Measurements from ENCODE around the gene UPP2.

The UPP2 gene

DNA sequence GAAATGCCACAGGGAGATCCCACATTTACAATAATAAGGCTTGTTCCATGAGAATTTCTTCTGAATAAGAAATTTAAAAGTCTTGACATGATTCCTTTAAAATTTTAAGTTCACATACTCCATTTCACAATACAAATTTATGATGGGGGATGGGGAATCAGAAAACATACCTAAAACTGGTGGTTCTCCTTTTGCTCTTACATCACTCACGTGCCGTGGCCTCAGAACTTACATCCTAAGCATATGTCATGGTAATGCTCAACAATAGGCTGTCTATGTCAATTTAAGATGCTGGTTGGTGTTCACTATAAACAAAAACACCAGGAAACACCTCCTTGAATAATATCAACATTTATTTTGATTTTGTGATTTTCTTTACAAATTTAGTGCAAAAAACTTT is 12.8 kb downstream of the UPP2 start:
- POLR2A ChIA-PET (ENCODE audit: low non-redundant PET), result no interaction called here

DNA sequence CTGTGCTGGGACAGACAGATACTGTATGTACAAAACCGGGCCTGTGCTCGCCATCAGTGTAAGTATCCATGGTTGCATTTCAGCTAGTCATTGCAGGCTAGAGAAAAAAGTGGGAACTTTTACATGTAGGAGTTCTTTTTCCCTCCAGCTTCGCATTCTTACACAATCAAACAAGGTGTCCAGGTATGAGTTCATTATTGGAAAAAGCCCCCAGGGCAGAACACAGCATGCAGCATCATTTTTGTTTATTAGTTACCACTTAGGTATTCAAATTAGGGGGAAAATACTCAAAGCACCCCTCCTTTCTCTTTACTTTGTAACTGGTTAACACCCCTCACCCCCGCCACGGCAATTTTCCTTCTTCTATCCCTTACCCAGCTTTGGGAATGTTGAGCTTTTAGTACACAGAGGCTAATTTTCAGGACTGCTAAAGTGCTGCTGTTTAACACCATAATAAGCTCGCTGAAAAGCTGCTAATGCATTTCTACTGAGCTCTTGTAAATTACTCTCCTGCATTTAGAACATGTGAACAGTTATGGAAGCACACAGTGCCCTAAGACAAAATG is 13.6 kb downstream of the UPP2 start:
- no peak overlapping the region for H3K27ac ChIP-seq
- TF ChIP-seq, protein P1, sequence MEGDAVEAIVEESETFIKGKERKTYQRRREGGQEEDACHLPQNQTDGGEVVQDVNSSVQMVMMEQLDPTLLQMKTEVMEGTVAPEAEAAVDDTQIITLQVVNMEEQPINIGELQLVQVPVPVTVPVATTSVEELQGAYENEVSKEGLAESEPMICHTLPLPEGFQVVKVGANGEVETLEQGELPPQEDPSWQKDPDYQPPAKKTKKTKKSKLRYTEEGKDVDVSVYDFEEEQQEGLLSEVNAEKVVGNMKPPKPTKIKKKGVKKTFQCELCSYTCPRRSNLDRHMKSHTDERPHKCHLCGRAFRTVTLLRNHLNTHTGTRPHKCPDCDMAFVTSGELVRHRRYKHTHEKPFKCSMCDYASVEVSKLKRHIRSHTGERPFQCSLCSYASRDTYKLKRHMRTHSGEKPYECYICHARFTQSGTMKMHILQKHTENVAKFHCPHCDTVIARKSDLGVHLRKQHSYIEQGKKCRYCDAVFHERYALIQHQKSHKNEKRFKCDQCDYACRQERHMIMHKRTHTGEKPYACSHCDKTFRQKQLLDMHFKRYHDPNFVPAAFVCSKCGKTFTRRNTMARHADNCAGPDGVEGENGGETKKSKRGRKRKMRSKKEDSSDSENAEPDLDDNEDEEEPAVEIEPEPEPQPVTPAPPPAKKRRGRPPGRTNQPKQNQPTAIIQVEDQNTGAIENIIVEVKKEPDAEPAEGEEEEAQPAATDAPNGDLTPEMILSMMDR (conservative IDR thresholded peaks at IDR 0.05; ENCODE audit: low read depth), result no peak
- DNase-seq (ENCODE audit: low spot score), result no peak
- CTCF ChIA-PET, result no interaction called here
- POLR2A ChIA-PET (ENCODE audit: low non-redundant PET), result no interaction called here

More for the DNA sequence above, 12.8 kb downstream of the UPP2 start:
- DNase-seq (ENCODE audit: low spot score), result no peak
- CTCF ChIA-PET, result no interaction called here
- TF ChIP-seq, protein P1 (conservative IDR thresholded peaks at IDR 0.05; ENCODE audit: low read depth), result no peak
- no peak overlapping the region for H3K27ac ChIP-seq

DNA sequence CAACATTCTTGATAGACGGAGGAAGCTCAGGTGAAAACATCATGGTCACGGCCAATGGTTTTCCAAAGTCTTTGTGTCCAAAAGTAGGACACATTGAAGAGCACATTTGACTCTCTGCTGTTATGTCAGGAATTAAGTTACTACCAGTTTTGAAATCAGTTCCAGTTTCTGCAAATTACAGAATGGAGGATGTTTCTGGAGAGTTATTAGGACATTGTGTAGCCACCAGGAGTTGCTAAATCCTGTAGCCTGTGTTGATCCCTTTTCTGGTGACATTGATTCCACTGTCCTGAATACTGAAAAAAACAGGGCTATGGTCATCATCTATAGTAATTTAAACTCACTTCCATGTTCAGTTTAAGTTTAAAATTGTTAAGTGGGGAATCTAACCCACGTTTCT is 15.3 kb downstream of the UPP2 start:
- ChIA-PET CTCF (no interaction called here), POLR2A (ENCODE audit: low non-redundant PET) (no interaction called here)
- TF ChIP-seq, protein P1 (conservative IDR thresholded peaks at IDR 0.05; ENCODE audit: low read depth), result no peak
- no peak overlapping the region for H3K27ac ChIP-seq
- no peak for DNase-seq (ENCODE audit: low spot score)

DNA sequence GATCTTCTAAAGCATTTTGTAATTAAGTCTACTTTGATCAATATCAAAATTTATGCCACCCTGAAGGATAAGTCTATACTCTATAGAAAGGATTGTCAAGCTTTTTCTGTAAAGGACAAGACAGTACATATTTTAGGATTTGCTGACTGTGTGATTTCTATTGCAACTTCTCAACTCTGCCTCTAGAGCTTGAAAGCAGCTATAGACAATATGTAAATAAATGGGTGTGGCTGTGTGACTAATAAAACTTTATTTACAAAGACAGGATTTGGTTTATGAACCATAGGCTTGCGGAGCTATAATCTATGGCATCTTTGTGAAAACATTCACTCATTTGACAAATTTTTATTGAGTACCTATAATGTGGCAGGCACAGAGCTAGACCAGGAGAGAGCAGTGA is 18.4 kb downstream of the UPP2 start:
- no peak for DNase-seq (ENCODE audit: low spot score)
- TF ChIP-seq, protein P1 (conservative IDR thresholded peaks at IDR 0.05; ENCODE audit: low read depth), result no peak
- ChIA-PET POLR2A (ENCODE audit: low non-redundant PET) (no interaction called here), CTCF (no interaction called here)
- no peak overlapping the region for H3K27ac ChIP-seq

DNA sequence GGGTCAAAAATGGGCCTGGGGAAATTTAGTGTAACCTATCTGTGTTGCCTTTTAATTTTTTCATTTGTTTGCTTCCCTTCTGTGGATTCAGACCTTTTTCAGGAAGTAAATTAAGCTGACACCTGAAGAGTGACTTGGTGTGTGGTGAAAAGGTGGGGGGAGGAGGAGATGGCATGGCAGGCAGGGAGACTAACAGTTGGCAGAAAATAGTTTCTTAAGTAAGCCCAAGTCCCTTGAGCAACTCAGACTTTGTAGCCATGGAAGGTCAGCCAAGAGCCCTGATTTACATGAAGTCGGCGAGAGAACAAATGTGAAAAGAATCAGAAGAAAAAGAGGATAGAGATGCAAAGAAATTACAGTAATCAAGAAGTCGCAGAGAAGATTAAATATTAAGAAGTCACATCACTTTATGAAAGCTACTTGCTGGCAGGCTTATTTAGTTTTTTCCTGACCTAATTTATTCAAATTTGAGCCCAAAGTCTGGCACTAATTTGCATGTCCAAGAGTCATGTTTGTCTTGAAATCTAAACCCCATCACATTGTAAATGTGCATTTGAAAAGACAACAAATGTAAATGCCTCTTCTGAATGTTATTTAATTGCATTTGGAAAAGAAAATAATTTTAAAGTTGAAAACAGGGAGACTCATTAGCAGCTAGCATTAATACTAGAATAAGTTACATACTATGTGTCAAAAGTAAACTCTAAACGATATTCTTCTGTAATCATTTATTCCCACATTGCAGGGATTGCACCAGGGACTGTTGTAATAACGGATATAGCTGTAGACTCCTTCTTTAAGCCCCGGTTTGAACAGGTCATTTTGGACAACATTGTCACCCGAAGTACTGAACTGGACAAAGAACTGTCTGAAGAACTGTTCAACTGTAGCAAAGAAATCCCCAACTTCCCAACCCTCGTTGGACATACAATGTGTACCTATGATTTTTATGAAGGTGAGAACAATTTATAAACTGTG is 19.3 kb downstream of the UPP2 start:
- CTCF ChIA-PET, result interaction anchor here (1.0 kb wide), 1 partner anchor 88 kb away, joined by 5 read pairs; no protein-coding TSS in a partner anchor
- TF ChIP-seq, protein P1 (conservative IDR thresholded peaks at IDR 0.05; ENCODE audit: low read depth), result no peak
- POLR2A ChIA-PET (ENCODE audit: low non-redundant PET), result no interaction called here
- H3K27ac ChIP-seq, result no peak overlapping the region
- DNase-seq (ENCODE audit: low spot score), result no peak

DNA sequence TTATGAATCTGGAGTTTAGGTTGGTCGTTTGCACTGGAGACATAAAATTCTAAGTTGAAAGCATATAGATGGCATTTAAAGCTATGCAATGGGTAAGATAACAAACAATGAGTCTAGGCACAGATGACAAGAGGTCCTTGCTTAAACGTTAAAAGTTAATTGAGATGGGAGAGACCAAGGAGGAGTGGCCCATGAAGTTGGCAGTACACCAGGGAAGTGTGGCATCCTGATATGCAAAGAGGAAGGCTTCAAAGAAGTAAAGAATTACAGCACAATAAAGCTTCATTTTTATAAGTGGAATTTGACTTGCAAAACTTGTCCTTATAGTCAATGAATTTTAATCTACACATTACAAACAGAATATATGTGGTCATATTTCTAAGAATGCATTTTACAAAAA is 23.2 kb downstream of the UPP2 start:
- ChIA-PET POLR2A (ENCODE audit: low non-redundant PET) (no interaction called here), CTCF (interaction anchor here (0.6 to 0.8 kb wide), 3 partner anchors 101 to 687 kb away, joined by 3 to 4 read pairs (median 3); no protein-coding TSS in a partner anchor)
- no peak overlapping the region for H3K27ac ChIP-seq
- DNase-seq (ENCODE audit: low spot score), result no peak
- TF ChIP-seq, protein P1 (conservative IDR thresholded peaks at IDR 0.05; ENCODE audit: low read depth), result no peak

Measured in RWPE1 (cell line).